ENCODE data around the gene TMUB2. TPM values are rescaled to one million over a fixed set of nuclear protein-coding genes. Genes with fewer than 3 reads are reported as not detected.
A peak's percentile ranks its signal among the peaks of the same experiment; 100 is the strongest.

TMUB2 gene
- total and polyA plus RNA-seq, 9 of the 15 experiments (the other 6 are each of a cell fraction or from before 2014, with no cell fraction given), result 4.1 to 29.8 (median 16.3) TPM

DNA sequence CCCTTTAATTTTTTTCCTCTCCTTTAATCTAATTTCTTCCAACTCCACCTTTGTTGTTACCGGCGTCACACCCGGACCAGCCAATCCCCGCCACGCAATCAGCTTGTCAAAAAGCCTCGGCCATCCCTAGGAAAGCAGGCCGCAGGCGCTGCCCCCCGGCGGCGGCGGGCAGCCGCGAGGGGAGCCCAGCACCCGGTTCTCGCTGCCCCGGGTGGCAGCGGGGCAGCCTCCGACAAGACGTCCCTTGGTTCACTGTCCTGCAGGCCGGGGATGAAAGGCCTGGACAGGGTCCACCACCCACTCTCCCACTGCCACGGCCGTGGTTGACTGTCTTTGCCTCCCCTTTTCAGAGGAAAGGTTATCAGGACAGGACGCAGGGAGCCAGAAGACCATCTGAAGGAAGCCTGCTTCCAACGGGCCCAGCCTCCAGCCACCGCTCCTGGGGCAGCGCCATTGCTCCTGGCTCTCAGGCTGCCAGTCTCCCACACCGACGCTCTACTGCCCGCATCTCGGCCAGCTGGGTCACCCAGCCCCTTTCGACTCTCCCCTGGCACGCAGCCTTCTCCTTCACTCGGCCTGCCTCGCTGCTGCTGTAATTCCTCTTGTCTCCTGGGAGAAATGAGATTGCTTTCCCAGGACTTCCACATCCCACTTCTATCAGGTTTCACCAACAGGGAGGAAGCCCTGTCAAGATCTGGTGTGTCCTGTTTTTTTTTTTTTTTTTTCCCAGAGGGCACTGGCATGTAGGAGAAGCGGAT lies 35.5 kb downstream of the TMUB2 start:
- Histone ChIP-seq H3K9me3 (replicated peaks; ENCODE audit: control insufficient read depth, insufficient read depth, low read depth, low read length) (no peaks in the 10 kb centered on the region), H3K9ac (ENCODE audit: insufficient read depth in 1 of 2, low read depth in 2 of 2, low read length in 2 of 2) (peak overlapping the region in 1 of 2 experiments; percentile 2; a peak in 2 of 4 replicates), H3K9me1 (ENCODE audit: control insufficient read depth, insufficient read depth, low read length) (no peaks in the 10 kb centered on the region), H2AFZ (ENCODE audit: low read depth, low read length) (no peak overlapping the region), H3K27ac (ENCODE audit: extremely low read depth, low read depth, low read length) (no peak overlapping the region), H3K4me3 (no peak overlapping the region), H3K4me1 (replicated peaks in 1 of 2; ENCODE audit: control insufficient read depth in 2 of 2, insufficient read depth in 2 of 2, low read length in 2 of 2) (peaks cover 7 to 35% of the 10 kb centered on the region in 2 experiments), H3K79me2 (ENCODE audit: control insufficient read depth, insufficient read depth, low read length) (peaks cover 30% of the 10 kb centered on the region), H3K27me3 (ENCODE audit: control insufficient read depth in 2 of 2, insufficient read depth in 2 of 2, low read length in 2 of 2) (no peaks in the 10 kb centered on the region), H4K20me1 (replicated peaks; ENCODE audit: control insufficient read depth, insufficient read depth, low read length) (no peaks in the 10 kb centered on the region), H3K36me3 (ENCODE audit: control insufficient read depth, insufficient read depth, low read length) (peaks cover 7% of the 10 kb centered on the region), H3K4me2 (ENCODE audit: insufficient read depth, low read length) (no peak overlapping the region)
- POLR2A ChIA-PET, result interaction anchor here (1.1 to 2.8 kb wide), 4 partner anchors 8 to 24 kb away, joined by 5 to 16 read pairs (median 6); no protein-coding TSS in a partner anchor
- BruUV-seq (replicated peaks), result no TSS peak
- no peak for TF ChIP-seq ZNF444 (CRISPR knock-in tag; IDR thresholded peaks at IDR 0.05)
- TF ChIP-seq, protein P1, sequence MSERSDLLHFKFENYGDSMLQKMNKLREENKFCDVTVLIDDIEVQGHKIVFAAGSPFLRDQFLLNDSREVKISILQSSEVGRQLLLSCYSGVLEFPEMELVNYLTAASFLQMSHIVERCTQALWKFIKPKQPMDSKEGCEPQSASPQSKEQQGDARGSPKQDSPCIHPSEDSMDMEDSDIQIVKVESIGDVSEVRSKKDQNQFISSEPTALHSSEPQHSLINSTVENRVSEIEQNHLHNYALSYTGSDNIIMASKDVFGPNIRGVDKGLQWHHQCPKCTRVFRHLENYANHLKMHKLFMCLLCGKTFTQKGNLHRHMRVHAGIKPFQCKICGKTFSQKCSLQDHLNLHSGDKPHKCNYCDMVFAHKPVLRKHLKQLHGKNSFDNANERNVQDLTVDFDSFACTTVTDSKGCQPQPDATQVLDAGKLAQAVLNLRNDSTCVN (CRISPR knock-in tag; IDR thresholded peaks at IDR 0.05), result no peak
- TF ChIP-seq CBX8 (IDR thresholded peaks at IDR 0.05; ENCODE audit: borderline replicate concordance, extremely low read depth, low read depth, low read length, poor library complexity, severe bottlenecking), result no peak
- TF ChIP-seq ZFPM2 (CRISPR knock-in tag; IDR thresholded peaks at IDR 0.05), result no peak
- TF ChIP-seq, protein P2, sequence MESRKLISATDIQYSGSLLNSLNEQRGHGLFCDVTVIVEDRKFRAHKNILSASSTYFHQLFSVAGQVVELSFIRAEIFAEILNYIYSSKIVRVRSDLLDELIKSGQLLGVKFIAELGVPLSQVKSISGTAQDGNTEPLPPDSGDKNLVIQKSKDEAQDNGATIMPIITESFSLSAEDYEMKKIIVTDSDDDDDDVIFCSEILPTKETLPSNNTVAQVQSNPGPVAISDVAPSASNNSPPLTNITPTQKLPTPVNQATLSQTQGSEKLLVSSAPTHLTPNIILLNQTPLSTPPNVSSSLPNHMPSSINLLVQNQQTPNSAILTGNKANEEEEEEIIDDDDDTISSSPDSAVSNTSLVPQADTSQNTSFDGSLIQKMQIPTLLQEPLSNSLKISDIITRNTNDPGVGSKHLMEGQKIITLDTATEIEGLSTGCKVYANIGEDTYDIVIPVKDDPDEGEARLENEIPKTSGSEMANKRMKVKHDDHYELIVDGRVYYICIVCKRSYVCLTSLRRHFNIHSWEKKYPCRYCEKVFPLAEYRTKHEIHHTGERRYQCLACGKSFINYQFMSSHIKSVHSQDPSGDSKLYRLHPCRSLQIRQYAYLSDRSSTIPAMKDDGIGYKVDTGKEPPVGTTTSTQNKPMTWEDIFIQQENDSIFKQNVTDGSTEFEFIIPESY (CRISPR knock-in tag; IDR thresholded peaks at IDR 0.05), result peak; percentile 99
- TF ChIP-seq, protein P3, sequence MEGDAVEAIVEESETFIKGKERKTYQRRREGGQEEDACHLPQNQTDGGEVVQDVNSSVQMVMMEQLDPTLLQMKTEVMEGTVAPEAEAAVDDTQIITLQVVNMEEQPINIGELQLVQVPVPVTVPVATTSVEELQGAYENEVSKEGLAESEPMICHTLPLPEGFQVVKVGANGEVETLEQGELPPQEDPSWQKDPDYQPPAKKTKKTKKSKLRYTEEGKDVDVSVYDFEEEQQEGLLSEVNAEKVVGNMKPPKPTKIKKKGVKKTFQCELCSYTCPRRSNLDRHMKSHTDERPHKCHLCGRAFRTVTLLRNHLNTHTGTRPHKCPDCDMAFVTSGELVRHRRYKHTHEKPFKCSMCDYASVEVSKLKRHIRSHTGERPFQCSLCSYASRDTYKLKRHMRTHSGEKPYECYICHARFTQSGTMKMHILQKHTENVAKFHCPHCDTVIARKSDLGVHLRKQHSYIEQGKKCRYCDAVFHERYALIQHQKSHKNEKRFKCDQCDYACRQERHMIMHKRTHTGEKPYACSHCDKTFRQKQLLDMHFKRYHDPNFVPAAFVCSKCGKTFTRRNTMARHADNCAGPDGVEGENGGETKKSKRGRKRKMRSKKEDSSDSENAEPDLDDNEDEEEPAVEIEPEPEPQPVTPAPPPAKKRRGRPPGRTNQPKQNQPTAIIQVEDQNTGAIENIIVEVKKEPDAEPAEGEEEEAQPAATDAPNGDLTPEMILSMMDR (IDR thresholded peaks at IDR 0.05 in 2 of 3, conservative IDR thresholded peaks at IDR 0.05 in 1 of 3; ENCODE audit: insufficient read depth in 2 of 3, low read depth in 1 of 3, low read length in 3 of 3), result peak in 2 of 3 experiments; percentile 20 to 47; a peak in 3 of 6 replicates
- TF ChIP-seq, protein P4, sequence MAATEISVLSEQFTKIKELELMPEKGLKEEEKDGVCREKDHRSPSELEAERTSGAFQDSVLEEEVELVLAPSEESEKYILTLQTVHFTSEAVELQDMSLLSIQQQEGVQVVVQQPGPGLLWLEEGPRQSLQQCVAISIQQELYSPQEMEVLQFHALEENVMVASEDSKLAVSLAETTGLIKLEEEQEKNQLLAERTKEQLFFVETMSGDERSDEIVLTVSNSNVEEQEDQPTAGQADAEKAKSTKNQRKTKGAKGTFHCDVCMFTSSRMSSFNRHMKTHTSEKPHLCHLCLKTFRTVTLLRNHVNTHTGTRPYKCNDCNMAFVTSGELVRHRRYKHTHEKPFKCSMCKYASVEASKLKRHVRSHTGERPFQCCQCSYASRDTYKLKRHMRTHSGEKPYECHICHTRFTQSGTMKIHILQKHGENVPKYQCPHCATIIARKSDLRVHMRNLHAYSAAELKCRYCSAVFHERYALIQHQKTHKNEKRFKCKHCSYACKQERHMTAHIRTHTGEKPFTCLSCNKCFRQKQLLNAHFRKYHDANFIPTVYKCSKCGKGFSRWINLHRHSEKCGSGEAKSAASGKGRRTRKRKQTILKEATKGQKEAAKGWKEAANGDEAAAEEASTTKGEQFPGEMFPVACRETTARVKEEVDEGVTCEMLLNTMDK (IDR thresholded peaks at IDR 0.05; ENCODE audit: borderline replicate concordance, insufficient read depth, low read depth, low read length, poor library complexity, severe bottlenecking), result peak; percentile 10
- no peak for TF ChIP-seq MXI1 (IDR thresholded peaks at IDR 0.05; ENCODE audit: low read depth, low read length)
- TF ChIP-seq POLR2G (IDR thresholded peaks at IDR 0.05; ENCODE audit: low read depth, low read length), result peak; percentile 51; the same call in 1 of the 2 replicates
- TF ChIP-seq ZNF57 (CRISPR knock-in tag; IDR thresholded peaks at IDR 0.05), result no peak
- no peak for TF ChIP-seq SIRT6 (IDR thresholded peaks at IDR 0.05; ENCODE audit: low read depth, low read length)
- no peak for TF ChIP-seq RFX1 (IDR thresholded peaks at IDR 0.05)
- ATAC-seq, result no peak
- CTCF ChIA-PET (ENCODE audit: low intra/inter-chr PET ratio), result no interaction called here
- DNase-seq (ENCODE audit: extremely low read depth in 1 of 4, low spot score in 3 of 4), result peak in 1 of 4 experiments; percentile 42
- 86% methylated on average over 36 of the region's 36 CpGs for WGBS (ENCODE audit: insufficient coverage, low coverage, missing lambda C conversion rate)
- intact Hi-C loops (cut with micrococcal nuclease) (no loop called here), in situ Hi-C loops (cut with MboI) (no loop called here)
- no peak for FAIRE-seq

All from K562 (cell line).